DMS153 treated with DMSO at 0.1 percent for 48 hours (cell line): ENCODE results near the gene DLL1.

Source experiments
- DNase-seq: peaks from one replicate; lab custom pipeline; 2025; ENCODE audit not compliant: unreplicated experiment; lab: John Stamatoyannopoulos, UW

DLL1 gene

GRCh38 chr6:170295510-170296422 lies 4.9 kb upstream of the DLL1 start:
- DNase-seq, result no peak

- DNase-seq, result no peak
These were observed 4.1 kb upstream of the DLL1 start for GRCh38 chr6:170294813-170295509.

DNA sequence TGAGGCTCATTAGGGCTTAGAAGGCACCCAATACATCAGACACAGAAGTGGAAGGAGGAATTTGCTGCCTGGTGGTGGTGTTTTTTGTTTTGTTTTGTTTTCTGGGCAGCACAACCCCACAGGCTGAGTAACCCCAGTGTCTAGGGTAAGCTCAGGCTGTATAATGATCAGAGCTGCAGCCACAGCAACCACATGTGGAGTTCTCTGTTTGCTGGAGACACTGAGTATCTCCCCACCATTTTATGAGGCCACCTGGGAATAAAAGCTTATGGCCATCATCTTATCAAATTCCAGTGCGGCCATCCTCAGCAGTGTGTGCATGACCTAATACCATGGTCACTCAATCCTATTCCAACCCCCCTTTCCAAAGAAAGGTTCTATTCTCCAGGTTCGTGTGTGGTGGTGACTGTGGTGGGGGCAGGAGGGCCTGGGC lies 3.4 kb upstream of the DLL1 start:
- DNase-seq, result no peak

GRCh38 chr6:170293341-170294231 lies 2.7 kb upstream of the DLL1 start:
- no peak for DNase-seq

GRCh38 chr6:170292407-170293158 lies 1.7 kb upstream of the DLL1 start:
- no peak for DNase-seq

- DNase-seq, result peak; percentile 80
These were observed 1.2 kb upstream of the DLL1 start for GRCh38 chr6:170292111-170292406.

DNA sequence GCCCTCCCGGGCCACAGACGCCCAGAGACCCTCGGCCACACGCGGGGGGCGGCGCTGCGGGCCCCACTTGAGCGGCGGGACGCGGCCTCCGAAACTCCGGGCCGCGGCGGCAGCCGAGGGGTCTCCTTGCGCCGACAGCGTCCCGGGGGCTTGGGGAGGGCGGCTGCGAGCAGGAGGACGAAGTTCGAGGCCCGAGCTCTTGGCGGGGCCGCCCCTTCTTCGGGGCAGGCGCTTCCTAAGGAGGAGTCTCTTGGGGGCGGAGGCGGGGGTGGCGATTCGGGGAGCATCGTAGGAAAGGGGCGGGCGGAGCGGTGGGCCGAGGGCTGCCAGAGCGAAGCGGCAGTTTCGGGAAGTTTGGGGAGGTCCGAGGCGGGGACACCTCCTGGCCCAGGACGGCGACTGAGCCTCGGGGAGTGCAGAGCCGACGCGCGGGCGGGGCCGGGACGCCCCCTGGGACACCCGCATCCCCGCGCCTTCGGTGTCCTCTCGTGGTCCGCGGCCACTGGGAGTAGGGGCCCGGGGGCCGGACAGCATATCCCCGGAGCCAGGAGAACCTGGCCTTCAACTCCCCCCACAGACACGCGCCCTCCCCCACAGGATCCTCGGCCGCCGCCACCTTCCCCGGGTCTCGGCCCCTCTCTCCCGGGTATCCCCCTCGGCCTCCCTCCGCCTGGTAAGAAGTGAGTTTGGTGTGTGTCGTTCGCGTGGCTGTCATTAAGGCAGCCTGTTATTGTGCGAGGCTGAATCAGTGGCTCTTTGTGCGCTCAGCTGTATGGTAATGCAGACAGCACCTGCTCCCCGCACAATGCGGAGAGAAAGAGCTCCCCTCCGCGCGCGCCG lies 613 bp upstream of the DLL1 start:
- peak; percentile 80 for DNase-seq

GRCh38 chr6:170289951-170290295 lies 955 bp downstream of the DLL1 start:
- DNase-seq, result no peak

DNA sequence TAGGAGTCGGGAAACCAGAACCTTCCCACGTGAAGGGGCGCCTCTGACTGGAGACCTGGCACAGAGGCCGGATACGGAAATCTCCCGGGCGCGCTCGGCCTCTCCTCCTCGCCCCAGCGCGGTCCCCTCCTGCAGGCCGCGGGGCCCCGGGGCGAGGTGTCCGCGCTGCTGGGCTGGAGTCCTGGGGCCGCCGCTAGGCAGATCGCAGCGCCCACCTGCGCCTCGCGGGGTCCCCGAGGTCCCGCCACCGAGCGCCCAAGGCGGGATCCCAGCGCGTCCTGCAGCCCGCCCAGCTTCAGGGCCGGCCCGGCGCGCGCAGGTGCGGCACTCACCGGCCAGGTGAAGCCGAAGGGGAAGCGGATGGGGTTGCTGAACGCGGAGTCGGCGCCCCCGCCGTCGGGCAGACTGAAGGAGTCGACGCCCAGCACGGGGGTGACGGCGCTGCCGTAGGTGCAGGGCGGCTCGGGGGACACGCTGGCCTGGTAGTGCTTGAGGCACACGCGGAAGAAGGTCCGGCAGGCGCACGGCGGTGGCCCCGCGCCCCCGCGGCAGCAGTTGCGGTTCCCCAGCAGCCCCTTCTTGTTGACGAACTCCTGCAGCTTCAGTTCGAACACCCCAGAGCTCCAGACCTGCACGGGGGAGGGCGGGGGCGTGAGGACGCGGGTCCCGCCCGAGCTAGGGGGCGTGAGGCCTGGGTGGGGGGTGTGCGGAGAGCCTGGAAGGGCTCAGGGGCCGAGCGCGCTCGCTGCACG lies 1.5 kb downstream of the DLL1 start:
- DNase-seq, result no peak

DNA sequence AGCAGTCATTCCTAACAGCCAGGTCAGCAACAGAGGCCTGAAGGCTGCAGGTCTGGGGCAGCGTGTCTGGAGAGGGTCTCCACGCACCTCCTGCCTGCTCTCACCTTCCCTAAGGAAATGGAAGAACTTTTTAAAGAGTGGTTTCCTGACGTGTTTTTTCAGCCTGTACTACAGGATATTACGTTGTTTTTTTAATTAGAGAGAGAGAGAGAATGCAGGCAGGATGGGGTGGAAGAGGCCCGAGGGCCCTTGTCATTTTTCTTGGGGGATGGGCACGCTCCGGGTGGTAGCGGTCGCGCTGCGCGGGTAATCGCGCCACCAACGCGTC lies 2.1 kb downstream of the DLL1 start:
- no peak for DNase-seq

- DNase-seq, result no peak
These were observed 2.7 kb downstream of the DLL1 start for GRCh38 chr6:170288091-170288631.

DNA sequence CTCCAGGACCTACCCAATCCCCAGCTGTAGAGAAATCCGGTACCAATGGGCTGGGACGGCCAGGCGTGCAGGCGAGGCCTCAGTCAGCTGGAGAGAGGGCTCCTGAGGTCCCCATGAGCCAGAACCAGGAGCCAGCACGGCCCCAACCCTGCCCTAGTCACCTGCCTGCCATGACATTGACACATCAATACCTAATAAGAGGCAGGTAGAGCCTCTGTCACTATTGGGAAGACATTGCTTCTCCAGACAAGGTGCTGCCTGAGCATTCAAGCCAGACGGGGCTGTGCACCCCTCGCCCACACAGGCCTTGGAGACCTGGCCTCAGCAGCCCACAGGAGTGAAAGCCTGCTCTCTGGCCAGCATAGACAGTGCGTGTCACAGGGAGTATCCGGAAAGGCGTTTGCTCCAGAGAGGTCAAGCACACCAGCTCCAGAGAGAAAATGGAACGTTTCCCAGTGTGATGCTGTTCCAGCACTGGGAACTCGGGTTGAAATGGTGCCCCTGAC lies 3.5 kb downstream of the DLL1 start:
- DNase-seq, result no peak

DNA sequence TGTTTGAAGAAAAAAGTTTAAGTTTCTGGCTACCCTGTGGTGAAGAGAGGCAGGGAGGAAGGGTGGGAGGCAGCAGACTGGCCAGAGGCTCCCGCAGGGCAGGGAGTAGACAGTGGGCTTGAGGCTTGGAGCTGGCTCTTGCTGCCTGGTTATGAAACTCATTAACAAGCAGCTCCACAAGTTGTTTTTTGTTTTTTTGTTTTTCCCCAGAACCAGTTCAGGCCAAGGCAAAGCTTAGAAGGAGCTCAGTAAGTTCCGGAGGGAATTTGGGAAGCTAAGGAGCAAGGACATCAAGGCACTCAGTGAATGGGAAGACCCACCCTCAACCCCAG lies 4.0 kb downstream of the DLL1 start:
- DNase-seq, result no peak

GRCh38 chr6:170286246-170286933 lies 4.5 kb downstream of the DLL1 start:
- DNase-seq, result no peak

DNA sequence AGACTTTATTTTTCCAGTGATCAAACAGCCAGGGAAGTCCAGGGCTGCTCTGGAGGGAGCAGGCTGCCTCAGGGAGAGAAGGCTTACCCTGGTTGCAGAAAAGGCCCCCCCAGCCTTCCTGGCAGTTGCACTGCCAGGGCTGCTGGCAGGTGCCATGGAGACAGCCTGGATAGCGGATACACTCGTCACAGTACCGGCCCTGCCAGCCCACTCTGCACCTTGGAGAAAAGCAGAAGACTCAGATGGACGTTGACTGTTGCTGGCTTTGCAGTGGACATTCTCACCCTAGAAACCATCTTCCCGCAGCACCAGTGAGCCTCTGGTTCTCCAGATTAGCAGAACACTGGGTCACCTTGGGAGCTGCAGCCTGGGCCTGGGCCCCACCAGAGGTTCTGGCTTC lies 5.4 kb downstream of the DLL1 start:
- DNase-seq, result no peak

GRCh38 chr6:170284866-170285469 lies 5.9 kb downstream of the DLL1 start:
- DNase-seq, result no peak

DNA sequence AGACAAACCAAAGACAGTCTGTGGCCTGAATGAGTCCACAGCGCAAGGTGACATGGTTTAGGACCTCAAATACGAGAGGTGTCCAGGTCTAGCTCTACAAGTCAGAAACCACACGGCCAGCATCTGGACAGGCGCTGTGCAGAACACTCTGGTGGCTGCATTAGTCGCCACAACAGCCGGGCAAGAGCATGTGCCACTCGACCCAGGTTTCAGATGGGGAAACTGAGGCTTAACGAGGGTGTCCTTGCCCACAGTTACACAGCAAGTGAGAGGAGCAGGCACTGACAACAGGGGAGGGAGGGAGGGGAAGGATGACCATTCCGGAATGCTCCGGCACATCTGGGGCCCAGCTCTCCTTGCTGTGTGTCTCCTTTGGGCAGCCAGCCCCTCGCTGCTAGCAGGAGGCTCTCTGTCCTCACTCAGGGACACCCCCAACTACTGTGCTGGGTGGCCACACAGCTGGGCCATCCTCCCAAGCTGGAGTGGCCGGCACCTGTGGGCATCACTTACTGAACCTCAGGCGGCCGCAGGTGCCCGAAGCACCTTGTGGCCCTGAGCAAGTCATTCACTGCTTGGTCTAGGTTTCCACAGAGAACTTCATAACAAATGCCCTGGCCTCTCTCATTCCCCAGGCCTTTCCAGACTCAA lies 6.6 kb downstream of the DLL1 start:
- no peak for DNase-seq
